22Rv1 (cell line): Measurements from ENCODE around the gene MGAT2.

Experiments
- H3K27ac ChIP-seq: fragments of 450-650 bp; 2 replicates; pipeline ENCODE4 v1.5.1; 2017
- CTCF ChIP-seq: fragments of 450-650 bp; IDR thresholded peaks from 2 replicates; pipeline ENCODE4 v1.5.1; 2017; ENCODE audit warnings: mild to moderate bottlenecking
- ZFX ChIP-seq: fragments of 450-650 bp; IDR thresholded peaks from 2 replicates; pipeline ENCODE4 v1.6.1; 2017; ENCODE audit warnings: antibody characterized with exemption, borderline replicate concordance

The MGAT2 gene

GRCh38 chr14:49620182-49621113, at the start of gene MGAT2, which contains the start of gene RPL36AL:
TSS of gene MGAT2 (plus strand) at chr14:49620799. CDS start at chr14:49621269, 470 bp downstream.
TSS of gene RPL36AL (minus strand) at chr14:49620626. CDS start at chr14:49619104, 1,522 bp downstream.
- TF ChIP-seq CTCF (peak; percentile 55), ZFX (no peak)

GRCh38 chr14:49574038-49574437, 46.6 kb upstream of the MGAT2 start:
- H3K27ac ChIP-seq: no peak overlapping the region
- TF ChIP-seq CTCF (no peak), ZFX (no peak)

More at GRCh38 chr14:49620182-49621113, at the start of gene MGAT2, which contains the start of gene RPL36AL:
- H3K27ac ChIP-seq: peak within 1 kb of the TSS; percentile 96

GRCh38 chr14:49578141-49578540, 42.5 kb upstream of the MGAT2 start:
- H3K27ac ChIP-seq: no peak overlapping the region
- TF ChIP-seq CTCF (no peak), ZFX (no peak)

- no peak overlapping the region for H3K27ac ChIP-seq
- TF ChIP-seq ZFX: no peak
- no peak for TF ChIP-seq CTCF
Observed at GRCh38 chr14:49579841-49580240, 40.8 kb upstream of the MGAT2 start.

- peak overlapping the region; percentile 24 for H3K27ac ChIP-seq
- no peak for TF ChIP-seq ZFX
- no peak for TF ChIP-seq CTCF
Observed at GRCh38 chr14:49581209-49582112, 39.1 kb upstream of the MGAT2 start.

GRCh38 chr14:49582113-49582977, 38.3 kb upstream of the MGAT2 start:
- TF ChIP-seq ZFX: no peak
- TF ChIP-seq CTCF: no peak
- peak overlapping the region; percentile 24 for H3K27ac ChIP-seq
